ENCODE measurements around the gene TTC34.
"Not testable (repeated sequence)": the region's sequence is repeated elsewhere in the genome, so short reads cannot be mapped to it uniquely, and the experiment has no call there.

The TTC34 gene

GRCh38 chr1:2628933-2629626 is 172.4 kb downstream of the TTC34 start:
- no peak for DNase-seq (ENCODE audit: low read depth in 2 of 2)

GRCh38 chr1:2628191-2628932 is 173.1 kb downstream of the TTC34 start:
- DNase-seq (ENCODE audit: low read depth in 2 of 2) = no peak

- DNase-seq (ENCODE audit: low read depth in 2 of 2) = no peak
Observed at GRCh38 chr1:2627746-2628145, 173.7 kb downstream of the TTC34 start.

- DNase-seq (ENCODE audit: low read depth in 2 of 2) = not testable (repeated sequence)
Observed at GRCh38 chr1:2625748-2626147, 175.7 kb downstream of the TTC34 start.

- no peak for DNase-seq (ENCODE audit: low read depth in 2 of 2)
Observed at GRCh38 chr1:2625311-2625710, 176.2 kb downstream of the TTC34 start.

- no peak for DNase-seq (ENCODE audit: low read depth in 2 of 2)
Observed at GRCh38 chr1:2624735-2625300, 176.7 kb downstream of the TTC34 start.

- DNase-seq (ENCODE audit: low read depth in 2 of 2) = no peak
Observed at GRCh38 chr1:2623571-2624337, 177.7 kb downstream of the TTC34 start.

- DNase-seq (ENCODE audit: low read depth in 2 of 2) = no peak
Observed at GRCh38 chr1:2617971-2618470, 183.5 kb downstream of the TTC34 start.

- DNase-seq (ENCODE audit: low read depth in 2 of 2) = no peak
Observed at GRCh38 chr1:2614145-2614544, 187.3 kb downstream of the TTC34 start.

GRCh38 chr1:2612591-2613365 is 188.7 kb downstream of the TTC34 start:
- no peak for DNase-seq (ENCODE audit: low read depth in 2 of 2)

GRCh38 chr1:2611621-2612437 is 189.7 kb downstream of the TTC34 start:
- DNase-seq (ENCODE audit: low read depth in 2 of 2) = no peak

- DNase-seq (ENCODE audit: low read depth in 2 of 2) = no peak
Observed at GRCh38 chr1:2611031-2611501, 190.4 kb downstream of the TTC34 start.

- no peak for DNase-seq (ENCODE audit: low read depth in 2 of 2)
Observed at GRCh38 chr1:2610036-2610959, 191.2 kb downstream of the TTC34 start.

- no peak for DNase-seq (ENCODE audit: low read depth in 2 of 2)
Observed at GRCh38 chr1:2609319-2610035, 192.0 kb downstream of the TTC34 start.

- DNase-seq (ENCODE audit: low read depth in 2 of 2) = no peak
Observed at GRCh38 chr1:2607641-2608091, 193.8 kb downstream of the TTC34 start.

- DNase-seq (ENCODE audit: low read depth in 2 of 2) = no peak
Observed at GRCh38 chr1:2606881-2607621, 194.4 kb downstream of the TTC34 start.

- DNase-seq (ENCODE audit: low read depth in 2 of 2) = no peak
Observed at GRCh38 chr1:2606396-2606880, 195.1 kb downstream of the TTC34 start.

Measured in stimulated activated CD8-positive, alpha-beta memory T cell treated with anti-CD3 and anti-CD28 coated beads, Interleukin-2, amount 100 ng/mL, for 1 hour (primary cell).